Activated naive CD8-positive, alpha-beta T cell treated with anti-CD3 and anti-CD28 coated beads, Interleukin-2, amount 10 ng/mL, durations not matched to agents 7 days and 5 days (primary cell): Measurements from ENCODE around the gene SP8. TPM values are rescaled to one million over a fixed set of nuclear protein-coding genes. Genes with fewer than 3 reads are reported as not detected.

Experiments
- ATAC-seq: fragments of 150-1000 bp; cut with Tn5 transposase; one replicate; pipeline ENCODE4 v1.10.0; 2021; ENCODE audit warnings: low read depth, moderate library complexity
- POLR2A ChIA-PET: fragments of 350-600 bp; sonication (Branson Sonifier 250); formaldehyde crosslinking; loops from one replicate; lab custom pipeline; 2021; ENCODE audit warnings: antibody characterized with exemption; lab: Charles Lee
- DNase-seq: peaks from one replicate; pipeline ENCODE4 v3.0.0; 2021
- H3K27ac Mint-ChIP-seq: one replicate; pipeline ENCODE4 v1.8.0; 2022; ENCODE audit warnings: mild to moderate bottlenecking, mixed read lengths
- H3K27me3 Mint-ChIP-seq: one replicate; pipeline ENCODE4 v1.8.0; 2022; ENCODE audit warnings: mild to moderate bottlenecking, moderate library complexity, mixed read lengths
- H3K36me3 Mint-ChIP-seq: one replicate; pipeline ENCODE4 v1.8.0; 2021; ENCODE audit warnings: mild to moderate bottlenecking, mixed read lengths
- H3K4me1 Mint-ChIP-seq: one replicate; pipeline ENCODE4 v1.8.0; 2021; ENCODE audit warnings: mixed read lengths
- H3K4me3 Mint-ChIP-seq: one replicate; pipeline ENCODE4 v1.8.0; 2022; ENCODE audit warnings: mild to moderate bottlenecking, moderate library complexity, mixed read lengths
- H3K9me3 Mint-ChIP-seq: one replicate; pipeline ENCODE4 v1.8.0; 2021; ENCODE audit warnings: mixed read lengths
- total RNA-seq, 2 experiments: library from RNA; stranded (reverse); gene quantifications; one replicate each; pipeline ENCODE4 v1.2.3, GENCODE V29; 2021

Gene SP8
- total RNA-seq, 2 experiments from 2014 or later: not detected

GRCh38 chr7:20735346-20736065 lies 51.2 kb downstream of the SP8 start:
- POLR2A ChIA-PET: no interaction called here
- no peaks in the 10 kb centered on the region for H3K27me3 Mint-ChIP-seq
- DNase-seq: no peak
- H3K4me3 Mint-ChIP-seq: no peak overlapping the region
- no peaks in the 10 kb centered on the region for H3K9me3 Mint-ChIP-seq
- ATAC-seq: no peak
- no peaks in the 10 kb centered on the region for H3K36me3 Mint-ChIP-seq
- H3K27ac Mint-ChIP-seq: no peak overlapping the region
- no peaks in the 10 kb centered on the region for H3K4me1 Mint-ChIP-seq

Other genes with a start within 250 kb of the SP8 start
- not detected for gene ABCB5, start 171.2 kb downstream of the SP8 start, total RNA-seq